ENCODE results near the gene CCDC40. TPM values are rescaled to one million over a fixed set of nuclear protein-coding genes. Genes with fewer than 3 reads are reported as not detected.
A peak's percentile ranks its signal among the peaks of the same experiment; 100 is the strongest.

CCDC40 gene
- total and polyA plus RNA-seq, 4 experiments from 2014 or later, result 0.28 to 1.3 TPM; not detected in 2

DNA sequence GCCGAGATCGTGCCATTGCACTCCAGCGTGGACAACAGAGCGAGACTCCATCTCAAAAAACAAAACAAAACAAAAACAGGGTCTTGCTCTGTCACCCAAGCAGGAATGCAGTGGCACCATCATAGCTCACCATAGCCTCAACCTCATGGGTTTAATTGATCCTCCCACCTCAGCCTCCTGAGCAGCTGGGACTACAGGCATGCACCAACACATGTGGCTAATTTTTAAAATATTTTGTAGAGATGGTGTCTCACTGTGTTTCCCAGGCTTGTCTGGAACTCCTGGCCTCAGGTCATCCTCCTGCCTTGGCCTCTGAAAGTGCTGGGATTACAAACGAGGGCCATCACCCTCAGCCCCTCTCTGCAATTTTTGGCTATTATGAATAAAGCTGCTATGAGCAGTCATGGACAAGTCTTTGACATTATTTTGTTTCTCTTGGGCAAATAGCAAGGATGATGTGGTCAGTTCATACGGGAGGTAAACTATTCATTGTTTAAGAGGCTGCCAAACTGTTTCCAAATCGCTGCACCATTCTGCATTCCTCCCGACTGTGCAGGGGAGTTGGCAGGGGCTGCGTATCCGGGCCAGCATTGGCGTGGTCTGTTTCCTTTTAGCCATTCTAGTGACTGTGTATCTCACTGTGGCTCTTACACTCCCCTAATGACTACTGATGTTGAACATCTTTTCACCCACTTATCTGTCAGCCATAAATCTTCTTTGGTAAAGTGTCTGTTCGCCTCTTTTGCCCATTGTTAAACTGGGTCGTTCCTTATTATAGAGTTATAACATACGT, 89.4 kb downstream of the CCDC40 start:
- DNase-seq, result no peak
- H3K9me3 ChIP-seq (ENCODE audit: control insufficient read depth in 1 of 2, low read length in 2 of 2), result no peaks in the 10 kb centered on the region
- H3K27me3 Mint-ChIP-seq, result peaks cover 5 to 6% of the 10 kb centered on the region in 2 donors
- no peak overlapping the region for H3K27ac Mint-ChIP-seq
- POLR2A ChIA-PET (ENCODE audit: partially characterized antibody), result no interaction called here
- no peak overlapping the region for H3K4me3 Mint-ChIP-seq
- H3K4me3 ChIP-seq (ENCODE audit: low read length in 2 of 2), result no peak overlapping the region
- no peaks in the 10 kb centered on the region for H3K9me3 Mint-ChIP-seq
- H3K27me3 ChIP-seq (ENCODE audit: insufficient read depth, low read length), result no peaks in the 10 kb centered on the region
- H3K4me1 ChIP-seq (ENCODE audit: insufficient read depth, low read length), result no peaks in the 10 kb centered on the region
- CTCF ChIA-PET (ENCODE audit: partially characterized antibody), result interaction anchor here (1.0 kb wide), 1 partner anchor 71 kb away, joined by 3 read pairs; no protein-coding TSS in a partner anchor
- no peaks in the 10 kb centered on the region for H3K4me1 Mint-ChIP-seq
- H3K27ac ChIP-seq (ENCODE audit: low read depth, low read length), result no peak overlapping the region
- intact Hi-C loops (cut with micrococcal nuclease), result no loop called here
- no peaks in the 10 kb centered on the region for H3K36me3 ChIP-seq (ENCODE audit: insufficient read depth, low read length)
- no peaks in the 10 kb centered on the region for H3K36me3 Mint-ChIP-seq

GRCh38 chr17:80126449-80126715, 89.9 kb downstream of the CCDC40 start:
- Mint-ChIP-seq H3K27me3 (peaks cover 5 to 6% of the 10 kb centered on the region in 2 donors), H3K27ac (no peak overlapping the region), H3K36me3 (no peaks in the 10 kb centered on the region), H3K4me3 (no peak overlapping the region), H3K4me1 (no peaks in the 10 kb centered on the region), H3K9me3 (no peaks in the 10 kb centered on the region)
- POLR2A ChIA-PET (ENCODE audit: partially characterized antibody), result no interaction called here
- no peaks in the 10 kb centered on the region for H3K9me3 ChIP-seq (ENCODE audit: control insufficient read depth in 1 of 2, low read length in 2 of 2)
- intact Hi-C loops (cut with micrococcal nuclease), result no loop called here
- no peak overlapping the region for H3K27ac ChIP-seq (ENCODE audit: low read depth, low read length)
- H3K36me3 ChIP-seq (ENCODE audit: insufficient read depth, low read length), result no peaks in the 10 kb centered on the region
- H3K4me1 ChIP-seq (ENCODE audit: insufficient read depth, low read length), result no peaks in the 10 kb centered on the region
- no peaks in the 10 kb centered on the region for H3K27me3 ChIP-seq (ENCODE audit: insufficient read depth, low read length)
- no peak overlapping the region for H3K4me3 ChIP-seq (ENCODE audit: low read length in 2 of 2)
- DNase-seq, result no peak
- CTCF ChIA-PET (ENCODE audit: partially characterized antibody), result no interaction called here

DNA sequence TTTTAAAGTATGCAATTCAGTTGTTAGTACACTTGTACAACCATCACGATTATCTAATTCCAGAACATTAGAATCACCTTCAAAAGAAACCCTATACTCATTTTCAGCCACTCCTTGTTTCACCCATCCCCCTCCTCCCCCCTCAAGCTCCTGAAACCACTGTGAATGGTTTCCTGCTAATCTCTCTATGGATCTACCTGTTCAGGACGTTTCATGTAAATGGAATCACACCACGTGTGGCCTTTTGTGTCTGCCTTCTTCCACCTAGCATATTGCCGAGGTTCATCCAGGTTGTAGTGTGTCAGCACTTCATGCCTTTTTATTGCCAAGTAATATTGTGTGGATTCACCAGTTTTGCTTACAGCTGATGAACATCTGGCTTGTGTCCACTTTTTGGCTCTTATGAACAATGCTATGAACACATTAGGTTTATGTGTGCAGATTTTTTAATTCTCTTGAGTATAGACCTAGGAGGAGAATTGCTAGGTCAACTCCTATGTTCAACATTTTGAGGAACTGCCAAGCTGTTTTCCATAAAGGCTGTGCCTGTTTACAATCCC, 92.6 kb downstream of the CCDC40 start:
- ChIA-PET POLR2A (ENCODE audit: partially characterized antibody) (interaction anchor here (1.1 kb wide), 1 partner anchor 12 kb away, joined by 3 read pairs; no protein-coding TSS in a partner anchor), CTCF (ENCODE audit: partially characterized antibody) (no interaction called here)
- Mint-ChIP-seq H3K27ac (no peak overlapping the region), H3K27me3 (peaks cover 5 to 6% of the 10 kb centered on the region in 2 donors), H3K4me1 (no peaks in the 10 kb centered on the region), H3K9me3 (no peaks in the 10 kb centered on the region), H3K36me3 (peaks cover 8 to 9% of the 10 kb centered on the region in 2 donors), H3K4me3 (no peak overlapping the region)
- H3K4me1 ChIP-seq (ENCODE audit: insufficient read depth, low read length), result no peaks in the 10 kb centered on the region
- H3K4me3 ChIP-seq (ENCODE audit: low read length in 2 of 2), result no peak overlapping the region
- H3K36me3 ChIP-seq (ENCODE audit: insufficient read depth, low read length), result peaks cover 11% of the 10 kb centered on the region
- no peak for DNase-seq
- H3K9me3 ChIP-seq (ENCODE audit: control insufficient read depth in 1 of 2, low read length in 2 of 2), result no peaks in the 10 kb centered on the region
- no peaks in the 10 kb centered on the region for H3K27me3 ChIP-seq (ENCODE audit: insufficient read depth, low read length)
- H3K27ac ChIP-seq (ENCODE audit: low read depth, low read length), result no peak overlapping the region
- intact Hi-C loops (cut with micrococcal nuclease), result no loop called here

DNA sequence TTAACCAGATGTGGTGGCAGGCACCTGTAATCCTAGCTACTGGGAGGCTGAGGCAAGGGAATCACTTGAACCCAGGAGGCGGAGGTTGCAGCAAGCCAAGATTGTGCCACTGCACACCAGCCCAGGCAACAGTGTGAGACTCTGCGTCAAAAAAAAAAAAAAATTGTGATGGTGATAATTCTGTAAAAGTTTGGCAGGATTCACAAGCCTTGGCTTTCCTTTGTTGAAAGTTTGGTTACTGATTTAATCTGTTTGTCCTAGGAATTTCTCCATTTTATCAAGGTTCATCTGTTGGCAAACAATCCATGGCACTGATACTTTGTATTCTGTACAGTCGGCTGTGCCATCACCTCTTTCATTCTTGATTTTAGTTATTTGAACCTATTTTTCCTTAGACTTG, 94.5 kb downstream of the CCDC40 start:
- Mint-ChIP-seq H3K27me3 (peaks cover 3 to 6% of the 10 kb centered on the region in 2 donors), H3K27ac (no peak overlapping the region), H3K4me3 (no peak overlapping the region), H3K4me1 (no peaks in the 10 kb centered on the region), H3K9me3 (no peaks in the 10 kb centered on the region), H3K36me3 (peaks cover 21 to 25% of the 10 kb centered on the region in 2 donors)
- intact Hi-C loops (cut with micrococcal nuclease), result no loop called here
- Histone ChIP-seq H3K4me3 (ENCODE audit: low read length in 2 of 2) (no peak overlapping the region), H3K4me1 (ENCODE audit: insufficient read depth, low read length) (no peaks in the 10 kb centered on the region), H3K9me3 (ENCODE audit: control insufficient read depth in 1 of 2, low read length in 2 of 2) (no peaks in the 10 kb centered on the region), H3K36me3 (ENCODE audit: insufficient read depth, low read length) (peaks cover 18% of the 10 kb centered on the region), H3K27ac (ENCODE audit: low read depth, low read length) (no peak overlapping the region), H3K27me3 (ENCODE audit: insufficient read depth, low read length) (no peaks in the 10 kb centered on the region)
- POLR2A ChIA-PET (ENCODE audit: partially characterized antibody), result no interaction called here
- DNase-seq, result no peak
- CTCF ChIA-PET (ENCODE audit: partially characterized antibody), result no interaction called here

DNA sequence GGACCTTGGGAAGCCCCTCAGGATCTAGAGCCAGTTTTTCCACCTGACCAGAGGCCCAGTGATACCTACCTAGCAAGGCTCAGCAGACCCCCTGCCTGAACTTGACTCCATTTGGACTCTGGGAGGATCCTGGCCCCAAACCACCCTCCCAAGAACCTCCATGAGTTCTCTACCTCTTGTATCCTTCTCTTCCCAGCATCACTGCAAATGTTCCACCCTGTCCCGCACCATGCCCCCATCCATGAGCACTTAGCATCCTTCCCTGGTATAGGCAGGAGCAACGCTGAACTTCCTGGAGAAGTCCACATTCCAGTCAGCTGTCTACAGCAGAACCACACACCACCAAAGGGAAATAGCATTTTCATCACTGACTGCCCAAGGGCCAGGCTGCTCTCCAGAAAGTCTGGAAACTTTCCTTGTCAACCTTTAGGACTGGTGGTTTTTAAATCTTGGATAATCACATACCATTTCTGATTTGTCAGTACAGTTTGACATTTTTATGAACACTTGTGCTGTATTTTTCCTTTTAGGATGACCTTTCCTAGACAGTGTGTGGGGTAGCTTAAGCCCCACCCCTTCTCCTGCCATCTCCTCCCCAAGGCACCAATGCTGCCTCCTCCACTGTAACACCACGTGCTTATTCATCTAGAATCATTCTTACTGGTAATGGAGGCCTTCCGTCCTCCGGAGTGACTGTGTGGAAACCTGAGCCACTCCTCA, 96.6 kb downstream of the CCDC40 start:
- no peaks in the 10 kb centered on the region for H3K27me3 ChIP-seq (ENCODE audit: insufficient read depth, low read length)
- Mint-ChIP-seq H3K27me3 (peaks cover 0 to 4% of the 10 kb centered on the region in 2 donors), H3K9me3 (no peaks in the 10 kb centered on the region), H3K27ac (peak overlapping the region in 3 of 7 donors; percentile 43 to 72 (median 59)), H3K4me3 (no peak overlapping the region), H3K36me3 (peaks cover 38 to 44% of the 10 kb centered on the region in 2 donors), H3K4me1 (no peaks in the 10 kb centered on the region)
- ChIA-PET CTCF (ENCODE audit: partially characterized antibody) (no interaction called here), POLR2A (ENCODE audit: partially characterized antibody) (interaction anchor here (1.7 to 2.0 kb wide), 2 partner anchors 11 to 13 kb away, joined by 5 read pairs; partner anchors contain the start of gene EIF4A3)
- H3K4me3 ChIP-seq (ENCODE audit: low read length in 2 of 2), result no peak overlapping the region
- no peak overlapping the region for H3K27ac ChIP-seq (ENCODE audit: low read depth, low read length)
- peaks cover 37% of the 10 kb centered on the region for H3K36me3 ChIP-seq (ENCODE audit: insufficient read depth, low read length)
- intact Hi-C loops (cut with micrococcal nuclease), result no loop called here
- H3K4me1 ChIP-seq (ENCODE audit: insufficient read depth, low read length), result no peaks in the 10 kb centered on the region
- H3K9me3 ChIP-seq (ENCODE audit: control insufficient read depth in 1 of 2, low read length in 2 of 2), result no peaks in the 10 kb centered on the region
- DNase-seq, result no peak

GRCh38 chr17:80133626-80133970, 97.2 kb downstream of the CCDC40 start:
- H3K36me3 ChIP-seq (ENCODE audit: insufficient read depth, low read length), result peaks cover 42% of the 10 kb centered on the region
- no peaks in the 10 kb centered on the region for H3K4me1 ChIP-seq (ENCODE audit: insufficient read depth, low read length)
- H3K4me3 ChIP-seq (ENCODE audit: low read length in 2 of 2), result no peak overlapping the region
- ChIA-PET CTCF (ENCODE audit: partially characterized antibody) (interaction anchor here (1.1 kb wide), 1 partner anchor 12 kb away, joined by 4 read pairs; no protein-coding TSS in a partner anchor), POLR2A (ENCODE audit: partially characterized antibody) (interaction anchor here (1.7 to 2.0 kb wide), 2 partner anchors 10 to 13 kb away, joined by 5 read pairs; partner anchors contain the start of gene EIF4A3)
- H3K36me3 Mint-ChIP-seq, result peaks cover 44 to 50% of the 10 kb centered on the region in 2 donors
- intact Hi-C loops (cut with micrococcal nuclease), result no loop called here
- H3K9me3 Mint-ChIP-seq, result no peaks in the 10 kb centered on the region
- H3K4me1 Mint-ChIP-seq, result no peaks in the 10 kb centered on the region
- peaks cover 0 to 4% of the 10 kb centered on the region in 2 donors for H3K27me3 Mint-ChIP-seq
- no peak overlapping the region for H3K27ac ChIP-seq (ENCODE audit: low read depth, low read length)
- no peak for DNase-seq
- H3K27me3 ChIP-seq (ENCODE audit: insufficient read depth, low read length), result no peaks in the 10 kb centered on the region
- peak overlapping the region in 1 of 7 donors; percentile 43 for H3K27ac Mint-ChIP-seq
- H3K9me3 ChIP-seq (ENCODE audit: control insufficient read depth in 1 of 2, low read length in 2 of 2), result no peaks in the 10 kb centered on the region
- H3K4me3 Mint-ChIP-seq, result no peak overlapping the region

GRCh38 chr17:80137131-80137530, 100.7 kb downstream of the CCDC40 start:
- no peak overlapping the region for H3K4me3 Mint-ChIP-seq
- H3K4me1 Mint-ChIP-seq, result no peaks in the 10 kb centered on the region
- Histone ChIP-seq H3K9me3 (ENCODE audit: control insufficient read depth in 1 of 2, low read length in 2 of 2) (no peaks in the 10 kb centered on the region), H3K27ac (ENCODE audit: low read depth, low read length) (no peak overlapping the region), H3K4me3 (ENCODE audit: low read length in 2 of 2) (no peak overlapping the region), H3K4me1 (ENCODE audit: insufficient read depth, low read length) (no peaks in the 10 kb centered on the region), H3K36me3 (ENCODE audit: insufficient read depth, low read length) (peaks cover 76% of the 10 kb centered on the region), H3K27me3 (ENCODE audit: insufficient read depth, low read length) (no peaks in the 10 kb centered on the region)
- ChIA-PET POLR2A (ENCODE audit: partially characterized antibody) (no interaction called here), CTCF (ENCODE audit: partially characterized antibody) (interaction anchor here (0.6 kb wide), 1 partner anchor 1271 kb away, joined by 3 read pairs; no protein-coding TSS in a partner anchor)
- H3K27ac Mint-ChIP-seq, result no peak overlapping the region
- intact Hi-C loops (cut with micrococcal nuclease), result no loop called here
- peaks cover 0 to 2% (median 0%) of the 10 kb centered on the region in 8 donors for H3K9me3 Mint-ChIP-seq
- no peak for DNase-seq
- H3K27me3 Mint-ChIP-seq, result no peaks in the 10 kb centered on the region
- H3K36me3 Mint-ChIP-seq, result peaks cover 68 to 82% of the 10 kb centered on the region in 2 donors

All from CD4-positive, alpha-beta memory T cell (primary cell).